Esophagus squamous epithelium (tissue), 5 donors: Measurements from ENCODE around the gene NLGN4X. TPM values are rescaled to one million over a fixed set of nuclear protein-coding genes. Genes with fewer than 3 reads are reported as not detected.
"Not testable (repeated sequence)": the region's sequence is repeated elsewhere in the genome, so short reads cannot be mapped to it uniquely, and the experiment has no call there.

Source experiments
- DNase-seq: peaks from one replicate; lab custom pipeline; 2025; lab: John Stamatoyannopoulos, UW
- H3K27ac ChIP-seq, 4 donors: fragments of 200-600 bp; sonication (generic); one replicate each; pipeline ENCODE4 v1.5.1; 2016 to 2019; ENCODE audit warnings: mild to moderate bottlenecking in 1 of 4
- H3K27me3 ChIP-seq, 4 donors: fragments of 200-600 bp; sonication (generic); 1 replicate in 3 of 4; 2 replicates in 1 of 4; pipeline versions ENCODE4 v1.5.1 to v1.6.0; 2017 to 2021; ENCODE audit warnings: antibody characterized with exemption in 1 of 4
- H3K36me3 ChIP-seq, 3 donors: fragments of 200-600 bp; sonication (generic); one replicate each; pipeline ENCODE4 v1.5.1; 2016 to 2019
- H3K4me1 ChIP-seq, 3 donors: fragments of 200-600 bp; sonication (generic); one replicate each; pipeline ENCODE4 v1.5.1; 2017 to 2019
- H3K4me3 ChIP-seq, 4 donors: fragments of 200-600 bp; sonication (generic); 1 replicate in 3 of 4; 2 replicates in 1 of 4; pipeline ENCODE4 v1.5.1; 2016 to 2019; ENCODE audit warnings: mild to moderate bottlenecking in 2 of 4, moderate library complexity in 1 of 4
- H3K9me3 ChIP-seq, 3 donors: fragments of 200-600 bp; sonication (generic); one replicate each; pipeline ENCODE4 v1.5.1; 2016 to 2019
- POLR2A ChIP-seq, 4 donors: fragments of 450-650 bp; IDR thresholded peaks; one replicate each; pipeline ENCODE4 v1.6.1; 2017; ENCODE audit warnings: antibody characterized with exemption in 4 of 4, mild to moderate bottlenecking in 4 of 4, moderate library complexity in 3 of 4
- WGBS, 2 donors: methylation state at CpG; one replicate each; pipeline ENCODE4 v1.1.5; 2018; 5-methylcytosine and 5-hydroxymethylcytosine counted together
- intact Hi-C: fragments of 100-400 bp; cut with DNase I; formaldehyde crosslinking; loops from one replicate; pipeline ENCODE4 v1.15.0; 2022
- total RNA-seq, 4 donors: library from RNA; depleted of rRNA; stranded (reverse); fragments of >200 nt; gene quantifications; one replicate each; pipeline ENCODE4 v1.1.0, GENCODE V29; 2016
- TF ChIP-seq, protein P1 (sequence below), 6 experiments: fragments of 450-650 bp in 4 of 6; fragments of 200-600 bp in 2 of 6; sonication (generic) in 2 of 6; IDR thresholded peaks; one replicate each; pipeline ENCODE4 v1.5.1; 2016 to 2019; ENCODE audit warnings: antibody characterized with exemption in 6 of 6, mild to moderate bottlenecking in 4 of 6, moderate library complexity in 4 of 6
- donor health status: DM: yes; HTN: yes; CAD: no.

Gene NLGN4X
- total RNA-seq, 4 donors from 2014 or later, result 0.22 to 1.9 (median 1.0) TPM

DNA sequence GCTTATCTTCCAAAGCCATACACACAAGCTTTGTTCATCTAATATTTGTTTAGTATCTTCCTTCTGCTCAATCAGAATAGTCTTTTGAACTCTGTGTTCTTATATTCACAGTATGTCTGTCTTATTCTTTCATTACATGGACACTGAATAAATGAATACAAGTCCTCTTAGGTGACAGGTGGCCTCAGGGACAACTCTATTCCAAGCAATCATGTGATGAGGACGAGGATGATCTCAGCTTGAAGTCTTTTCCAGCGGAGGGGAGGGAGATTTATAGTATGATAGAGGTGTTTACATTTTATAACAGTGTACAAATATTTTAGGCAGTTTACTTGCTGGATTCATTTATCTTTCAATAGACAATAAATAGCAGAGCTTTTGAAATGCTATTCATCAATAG is 300.4 kb downstream of the NLGN4X start:
- TF ChIP-seq POLR2A (IDR thresholded peaks at IDR 0.05), result no peak
- TF ChIP-seq, protein P1, sequence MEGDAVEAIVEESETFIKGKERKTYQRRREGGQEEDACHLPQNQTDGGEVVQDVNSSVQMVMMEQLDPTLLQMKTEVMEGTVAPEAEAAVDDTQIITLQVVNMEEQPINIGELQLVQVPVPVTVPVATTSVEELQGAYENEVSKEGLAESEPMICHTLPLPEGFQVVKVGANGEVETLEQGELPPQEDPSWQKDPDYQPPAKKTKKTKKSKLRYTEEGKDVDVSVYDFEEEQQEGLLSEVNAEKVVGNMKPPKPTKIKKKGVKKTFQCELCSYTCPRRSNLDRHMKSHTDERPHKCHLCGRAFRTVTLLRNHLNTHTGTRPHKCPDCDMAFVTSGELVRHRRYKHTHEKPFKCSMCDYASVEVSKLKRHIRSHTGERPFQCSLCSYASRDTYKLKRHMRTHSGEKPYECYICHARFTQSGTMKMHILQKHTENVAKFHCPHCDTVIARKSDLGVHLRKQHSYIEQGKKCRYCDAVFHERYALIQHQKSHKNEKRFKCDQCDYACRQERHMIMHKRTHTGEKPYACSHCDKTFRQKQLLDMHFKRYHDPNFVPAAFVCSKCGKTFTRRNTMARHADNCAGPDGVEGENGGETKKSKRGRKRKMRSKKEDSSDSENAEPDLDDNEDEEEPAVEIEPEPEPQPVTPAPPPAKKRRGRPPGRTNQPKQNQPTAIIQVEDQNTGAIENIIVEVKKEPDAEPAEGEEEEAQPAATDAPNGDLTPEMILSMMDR (IDR thresholded peaks at IDR 0.05), result no peak
- WGBS, 2 donors, result 38 to 50% methylated on average over 1 to 2 of the region's 2 CpGs
- Histone ChIP-seq H3K27me3 (no peaks in the 10 kb centered on the region), H3K9me3 (no peaks in the 10 kb centered on the region), H3K27ac (no peak overlapping the region), H3K4me1 (no peaks in the 10 kb centered on the region), H3K4me3 (no peak overlapping the region), H3K36me3 (no peaks in the 10 kb centered on the region)
- intact Hi-C loops, result no loop called here
- no peak for DNase-seq

GRCh38 chrX:5916945-5917344 is 311.7 kb downstream of the NLGN4X start:
- TF ChIP-seq, protein P1 (IDR thresholded peaks at IDR 0.05), result no peak
- TF ChIP-seq POLR2A (IDR thresholded peaks at IDR 0.05), result no peak
- Histone ChIP-seq H3K4me1 (no peaks in the 10 kb centered on the region), H3K4me3 (no peak overlapping the region), H3K9me3 (no peaks in the 10 kb centered on the region), H3K27me3 (no peaks in the 10 kb centered on the region), H3K27ac (no peak overlapping the region), H3K36me3 (no peaks in the 10 kb centered on the region)
- no peak for DNase-seq
- intact Hi-C loops, result no loop called here
- WGBS, 2 donors, result 80% methylated on average over 5 of the region's 5 CpGs; no CpG with 5 or more reads in 1 of the 2 donors

GRCh38 chrX:5915783-5916182 is 312.9 kb downstream of the NLGN4X start:
- no peak overlapping the region for H3K27ac ChIP-seq
- no peak for DNase-seq
- H3K9me3 ChIP-seq, result no peaks in the 10 kb centered on the region
- H3K4me3 ChIP-seq, result no peak overlapping the region
- TF ChIP-seq, protein P1 (IDR thresholded peaks at IDR 0.05), result no peak
- no peak for TF ChIP-seq POLR2A (IDR thresholded peaks at IDR 0.05)
- 58 to 63% methylated on average over 1 of the region's 1 CpG for WGBS, 2 donors
- no peaks in the 10 kb centered on the region for H3K4me1 ChIP-seq
- H3K27me3 ChIP-seq, result no peaks in the 10 kb centered on the region
- intact Hi-C loops, result no loop called here
- H3K36me3 ChIP-seq, result no peaks in the 10 kb centered on the region

DNA sequence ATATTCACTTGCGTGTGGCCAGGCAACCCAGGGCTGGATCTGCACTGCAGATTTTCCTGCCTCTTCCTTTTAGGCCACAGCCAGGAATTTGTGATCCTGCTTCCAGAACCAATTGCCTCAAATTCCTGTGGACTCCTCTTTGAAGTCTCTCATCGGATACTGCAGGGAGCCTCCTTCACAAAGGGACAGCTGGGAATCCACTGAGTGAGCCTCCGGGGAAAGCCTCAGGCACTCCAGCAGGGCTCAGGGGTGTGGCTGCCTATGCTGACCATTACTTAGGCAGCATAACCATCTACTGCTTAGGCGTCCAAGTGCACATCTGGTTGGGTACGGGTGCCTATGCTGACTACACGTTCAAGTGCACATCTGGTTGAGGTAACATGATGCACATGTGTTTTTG is 321.5 kb downstream of the NLGN4X start:
- no peak for DNase-seq
- H3K4me1 ChIP-seq, result no peaks in the 10 kb centered on the region
- intact Hi-C loops, result no loop called here
- H3K9me3 ChIP-seq, result no peaks in the 10 kb centered on the region
- WGBS, 2 donors, result 53 to 62% methylated on average over 4 to 6 of the region's 6 CpGs
- H3K4me3 ChIP-seq, result no peak overlapping the region
- H3K27me3 ChIP-seq, result no peaks in the 10 kb centered on the region
- no peaks in the 10 kb centered on the region for H3K36me3 ChIP-seq
- H3K27ac ChIP-seq, result no peak overlapping the region
- TF ChIP-seq, protein P1 (IDR thresholded peaks at IDR 0.05), result no peak
- TF ChIP-seq POLR2A (IDR thresholded peaks at IDR 0.05), result no peak

DNA sequence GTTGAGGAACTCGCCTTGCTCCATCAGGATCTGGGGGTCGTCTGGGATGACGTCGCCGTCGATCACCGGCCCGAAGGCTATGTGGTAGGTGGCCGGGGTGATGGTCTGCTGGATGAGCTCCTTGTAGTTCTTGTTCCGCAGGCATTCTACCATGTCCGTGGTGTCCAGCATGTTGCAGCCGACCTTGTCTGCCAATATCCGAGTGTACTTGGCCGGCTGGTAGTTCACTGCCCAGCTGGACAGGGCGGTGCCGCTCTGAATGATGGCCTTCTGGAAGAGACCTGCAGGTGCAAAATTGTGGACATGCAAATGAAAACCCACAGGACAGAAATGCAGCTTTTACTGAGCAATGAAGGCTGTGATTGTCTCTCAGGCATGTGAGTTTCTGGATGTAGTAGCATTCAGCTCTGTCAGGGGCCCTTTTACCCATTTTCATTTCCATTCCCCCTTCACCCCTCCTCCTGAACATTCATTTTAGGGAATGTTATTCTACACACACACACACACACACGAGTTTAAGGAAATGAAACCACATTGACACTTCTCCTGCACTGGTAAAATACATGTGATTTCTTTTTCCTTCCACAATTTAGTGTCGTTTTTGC is 325.0 kb downstream of the NLGN4X start:
- DNase-seq, H3K4me1 ChIP-seq, H3K36me3 ChIP-seq, intact Hi-C loops, H3K4me3 ChIP-seq, H3K27ac ChIP-seq, H3K9me3 ChIP-seq, H3K27me3 ChIP-seq: not testable (repeated sequence)
- whole genome bisulfite sequencing, 2 donors, result 67 to 75% methylated on average over 4 to 8 of the region's 18 CpGs

DNA sequence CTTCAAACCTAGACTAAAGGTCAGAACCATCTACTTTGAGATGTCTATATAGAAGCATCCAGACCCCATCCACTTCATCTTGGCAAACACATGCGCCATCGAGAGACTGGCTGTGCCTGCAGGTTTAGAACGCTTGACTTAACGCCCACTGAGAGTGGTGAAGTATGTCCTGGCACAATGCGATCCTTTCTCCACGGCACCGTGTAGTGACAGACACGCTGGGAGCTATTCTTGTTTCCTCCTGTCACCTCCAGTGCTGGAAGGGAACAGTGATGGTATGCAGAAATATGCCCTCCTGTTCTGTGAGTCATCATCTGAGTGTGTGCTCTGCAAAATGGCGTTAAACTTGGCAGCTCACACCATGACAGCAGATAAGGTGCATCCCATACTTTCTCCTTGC is 330.2 kb downstream of the NLGN4X start:
- H3K27ac ChIP-seq, result no peak overlapping the region
- intact Hi-C loops, result no loop called here
- H3K27me3 ChIP-seq, result no peaks in the 10 kb centered on the region
- H3K36me3 ChIP-seq, result no peaks in the 10 kb centered on the region
- WGBS, 2 donors, result 91 to 93% methylated on average over 3 to 9 of the region's 9 CpGs
- TF ChIP-seq POLR2A (IDR thresholded peaks at IDR 0.05), result no peak
- TF ChIP-seq, protein P1 (IDR thresholded peaks at IDR 0.05), result no peak
- H3K4me1 ChIP-seq, result no peaks in the 10 kb centered on the region
- no peaks in the 10 kb centered on the region for H3K9me3 ChIP-seq
- H3K4me3 ChIP-seq, result no peak overlapping the region
- DNase-seq, result no peak
